Neural crest cell (in vitro differentiated cells): Measurements from ENCODE around the gene UXS1. TPM values are rescaled to one million over a fixed set of nuclear protein-coding genes. Genes with fewer than 3 reads are reported as not detected.

Experiments used
- DNase-seq: peaks from one replicate; pipeline ENCODE4 v3.0.0; 2021; ENCODE audit warnings: low read depth, mixed read lengths, low spot score
- H3K27ac Mint-ChIP-seq: one replicate; pipeline ENCODE4 v1.8.0; 2021; ENCODE audit warnings: mild to moderate bottlenecking, mixed read lengths; ENCODE audit not compliant: unreplicated experiment
- H3K27me3 Mint-ChIP-seq: 2 replicates; pipeline ENCODE4 v1.8.0; 2021; ENCODE audit warnings: low read depth, mild to moderate bottlenecking, mixed read lengths
- H3K36me3 Mint-ChIP-seq: 2 replicates; pipeline ENCODE4 v1.8.0; 2021; ENCODE audit warnings: low read depth, mild to moderate bottlenecking, mixed read lengths
- H3K4me1 Mint-ChIP-seq: 2 replicates; pipeline ENCODE4 v1.8.0; 2021; ENCODE audit warnings: mixed read lengths
- H3K4me3 Mint-ChIP-seq: one replicate; pipeline ENCODE4 v1.8.0; 2021; ENCODE audit warnings: mild to moderate bottlenecking, mixed read lengths
- H3K9me3 Mint-ChIP-seq: 2 replicates; pipeline ENCODE4 v1.8.0; 2021; ENCODE audit warnings: mixed read lengths
- CTCF ChIP-seq: fragments of 200-600 bp; sonication (generic); conservative IDR thresholded peaks from 2 replicates; pipeline ENCODE4 v1.5.0; 2021; ENCODE audit warnings: antibody characterized with exemption, mild to moderate bottlenecking
- total RNA-seq: library from RNA; stranded (reverse); gene quantifications from 2 replicates; pipeline ENCODE4 v1.2.1, GENCODE V29; 2021

The UXS1 gene
- total RNA-seq, 1 donor from 2014 or later, result 55.4 TPM

GRCh38 chr2:106174056-106174455, 20.0 kb downstream of the UXS1 start:
- Mint-ChIP-seq H3K36me3 (no peaks in the 10 kb centered on the region), H3K9me3 (no peaks in the 10 kb centered on the region), H3K27ac (no peak overlapping the region), H3K27me3 (no peaks in the 10 kb centered on the region), H3K4me1 (peaks cover 8% of the 10 kb centered on the region), H3K4me3 (no peak overlapping the region)
- TF ChIP-seq CTCF, result no peak
- no peak for DNase-seq

GRCh38 chr2:106172649-106173048, 21.5 kb downstream of the UXS1 start:
- Mint-ChIP-seq H3K27me3 (no peaks in the 10 kb centered on the region), H3K36me3 (no peaks in the 10 kb centered on the region), H3K27ac (no peak overlapping the region), H3K4me1 (peaks cover 8% of the 10 kb centered on the region), H3K4me3 (no peak overlapping the region), H3K9me3 (no peaks in the 10 kb centered on the region)
- no peak for DNase-seq
- TF ChIP-seq CTCF, result no peak

- no peak for TF ChIP-seq CTCF
- Mint-ChIP-seq H3K9me3 (no peaks in the 10 kb centered on the region), H3K4me1 (peaks cover 32% of the 10 kb centered on the region), H3K4me3 (no peak overlapping the region), H3K27me3 (no peaks in the 10 kb centered on the region), H3K36me3 (no peaks in the 10 kb centered on the region), H3K27ac (no peak overlapping the region)
- no peak for DNase-seq
Measured at GRCh38 chr2:106168657-106169056, 25.4 kb downstream of the UXS1 start.

GRCh38 chr2:106167067-106167466, 27.0 kb downstream of the UXS1 start:
- DNase-seq, result no peak
- Mint-ChIP-seq H3K4me3 (no peak overlapping the region), H3K27me3 (no peaks in the 10 kb centered on the region), H3K4me1 (peaks cover 31% of the 10 kb centered on the region), H3K36me3 (no peaks in the 10 kb centered on the region), H3K9me3 (no peaks in the 10 kb centered on the region), H3K27ac (no peak overlapping the region)
- TF ChIP-seq CTCF, result no peak

GRCh38 chr2:106165561-106165960, 28.5 kb downstream of the UXS1 start:
- H3K27me3 Mint-ChIP-seq, result no peaks in the 10 kb centered on the region
- H3K4me3 Mint-ChIP-seq, result no peak overlapping the region
- no peak overlapping the region for H3K27ac Mint-ChIP-seq
- no peaks in the 10 kb centered on the region for H3K9me3 Mint-ChIP-seq
- TF ChIP-seq CTCF, result no peak
- DNase-seq, result no peak
- peaks cover 31% of the 10 kb centered on the region for H3K4me1 Mint-ChIP-seq
- no peaks in the 10 kb centered on the region for H3K36me3 Mint-ChIP-seq

- no peak for DNase-seq
- no peaks in the 10 kb centered on the region for H3K9me3 Mint-ChIP-seq
- peak; percentile 40 for TF ChIP-seq CTCF
- no peak overlapping the region for H3K27ac Mint-ChIP-seq
- H3K27me3 Mint-ChIP-seq, result no peaks in the 10 kb centered on the region
- H3K4me3 Mint-ChIP-seq, result no peak overlapping the region
- H3K4me1 Mint-ChIP-seq, result peaks cover 31% of the 10 kb centered on the region
- H3K36me3 Mint-ChIP-seq, result no peaks in the 10 kb centered on the region
Measured at GRCh38 chr2:106165029-106165428, 29.1 kb downstream of the UXS1 start.
